Measurements from ENCODE around the gene TBX3. TPM values are rescaled to one million over a fixed set of nuclear protein-coding genes. Genes with fewer than 3 reads are reported as not detected.

Gene TBX3
- total RNA-seq, 3 donors from 2014 or later, result 21.3 to 115 (median 78.3) TPM

DNA sequence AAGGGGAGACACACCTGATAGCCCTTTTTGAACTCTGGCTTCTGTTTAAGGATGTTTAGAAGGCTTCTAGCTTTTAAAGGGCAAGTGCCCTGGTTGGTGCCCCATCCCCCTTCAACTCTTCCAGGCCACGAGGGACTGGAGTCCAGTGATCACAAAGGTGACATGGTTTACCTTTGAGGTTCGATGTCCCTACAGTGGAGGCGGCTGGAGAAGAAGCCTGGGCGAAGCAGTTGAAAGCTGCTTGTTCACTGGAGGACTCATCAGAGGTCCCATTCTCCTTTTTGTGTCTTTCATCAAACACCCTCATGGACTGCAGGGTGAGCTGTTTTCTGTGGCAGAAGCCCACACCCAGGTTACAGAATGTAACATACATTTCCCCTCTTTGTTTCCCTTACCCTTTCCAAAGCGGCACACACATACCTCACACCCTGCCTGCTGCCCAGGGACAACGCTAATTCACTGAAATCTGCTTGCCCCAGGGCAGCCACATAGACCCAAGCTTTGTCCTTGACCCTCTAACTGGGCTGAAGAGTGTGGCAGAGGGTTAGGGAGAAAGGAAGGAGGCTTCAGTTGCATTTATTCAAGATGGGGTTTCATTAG is 7.7 kb downstream of the TBX3 start:
- H3K9me3 ChIP-seq, result no peaks in the 10 kb centered on the region
- no peaks in the 10 kb centered on the region for H3K27me3 ChIP-seq
- intact Hi-C loops (cut with DNase I; ENCODE audit: low total_unique reads), result no loop called here
- no peak for DNase-seq (ENCODE audit: low spot score in 2 of 2)
- TF ChIP-seq POLR2AphosphoS5 (IDR thresholded peaks at IDR 0.05), result no peak
- H3K4me3 ChIP-seq, result peak overlapping the region in 2 of 3 donors; percentile 17 to 84
- H3K27ac ChIP-seq, result peak overlapping the region; percentile 85 to 88
- no peaks in the 10 kb centered on the region for H3K36me3 ChIP-seq
- peaks cover 0 to 13% of the 10 kb centered on the region in 2 donors for H3K4me1 ChIP-seq

DNA sequence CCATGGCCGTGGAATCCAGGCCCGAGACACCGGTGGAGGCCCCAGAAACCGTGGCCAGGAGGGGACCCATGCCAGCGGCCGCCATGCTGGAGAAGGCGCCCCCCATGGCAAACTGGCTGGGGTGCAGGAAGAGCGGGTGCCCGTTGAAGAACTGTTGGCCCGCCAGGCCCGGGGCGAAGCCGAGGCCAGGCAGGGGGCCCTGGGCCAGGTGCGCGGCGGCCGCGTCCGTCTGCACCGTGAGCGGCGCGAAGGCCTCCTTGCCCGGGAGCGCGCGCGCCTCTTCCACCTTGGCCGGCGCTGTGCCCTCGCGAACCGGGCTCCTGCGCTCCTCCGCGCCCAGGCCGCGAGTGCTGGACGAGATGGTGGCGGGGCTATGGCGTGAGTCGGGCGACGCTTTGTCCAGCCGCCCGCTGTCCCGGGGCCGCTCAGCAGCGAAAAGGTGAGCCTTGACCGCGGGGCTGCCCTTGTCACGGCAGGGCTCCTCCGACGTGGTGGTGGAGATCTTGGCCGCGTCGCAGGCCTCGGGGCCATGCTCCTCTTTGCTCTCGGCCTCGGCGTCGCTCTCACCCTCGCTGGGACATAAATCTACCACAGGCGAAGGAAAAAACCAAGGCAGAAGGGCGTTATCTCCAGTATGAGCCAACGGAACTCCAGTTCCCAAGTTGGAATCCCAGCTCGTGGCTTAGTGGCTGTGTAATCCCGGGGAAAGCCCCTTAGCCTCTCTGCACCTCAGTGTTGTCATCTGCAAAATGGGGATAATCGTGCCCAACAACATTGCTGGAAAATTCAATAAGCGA is 9.5 kb downstream of the TBX3 start:
- H3K4me1 ChIP-seq, result peaks cover 0 to 13% of the 10 kb centered on the region in 2 donors
- peak overlapping the region in 2 of 3 donors; percentile 36 to 84 for H3K4me3 ChIP-seq
- no peak for DNase-seq (ENCODE audit: low spot score in 2 of 2)
- H3K9me3 ChIP-seq, result no peaks in the 10 kb centered on the region
- intact Hi-C loops (cut with DNase I; ENCODE audit: low total_unique reads), result no loop called here
- TF ChIP-seq, protein P1, sequence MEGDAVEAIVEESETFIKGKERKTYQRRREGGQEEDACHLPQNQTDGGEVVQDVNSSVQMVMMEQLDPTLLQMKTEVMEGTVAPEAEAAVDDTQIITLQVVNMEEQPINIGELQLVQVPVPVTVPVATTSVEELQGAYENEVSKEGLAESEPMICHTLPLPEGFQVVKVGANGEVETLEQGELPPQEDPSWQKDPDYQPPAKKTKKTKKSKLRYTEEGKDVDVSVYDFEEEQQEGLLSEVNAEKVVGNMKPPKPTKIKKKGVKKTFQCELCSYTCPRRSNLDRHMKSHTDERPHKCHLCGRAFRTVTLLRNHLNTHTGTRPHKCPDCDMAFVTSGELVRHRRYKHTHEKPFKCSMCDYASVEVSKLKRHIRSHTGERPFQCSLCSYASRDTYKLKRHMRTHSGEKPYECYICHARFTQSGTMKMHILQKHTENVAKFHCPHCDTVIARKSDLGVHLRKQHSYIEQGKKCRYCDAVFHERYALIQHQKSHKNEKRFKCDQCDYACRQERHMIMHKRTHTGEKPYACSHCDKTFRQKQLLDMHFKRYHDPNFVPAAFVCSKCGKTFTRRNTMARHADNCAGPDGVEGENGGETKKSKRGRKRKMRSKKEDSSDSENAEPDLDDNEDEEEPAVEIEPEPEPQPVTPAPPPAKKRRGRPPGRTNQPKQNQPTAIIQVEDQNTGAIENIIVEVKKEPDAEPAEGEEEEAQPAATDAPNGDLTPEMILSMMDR (IDR thresholded peaks at IDR 0.05), result no peak
- TF ChIP-seq POLR2A (IDR thresholded peaks at IDR 0.05) (no peak), POLR2AphosphoS5 (IDR thresholded peaks at IDR 0.05) (peak in 1 of 3 donors; percentile 12)
- no peaks in the 10 kb centered on the region for H3K36me3 ChIP-seq
- no peaks in the 10 kb centered on the region for H3K27me3 ChIP-seq
- H3K27ac ChIP-seq, result peak overlapping the region; percentile 85 to 97

DNA sequence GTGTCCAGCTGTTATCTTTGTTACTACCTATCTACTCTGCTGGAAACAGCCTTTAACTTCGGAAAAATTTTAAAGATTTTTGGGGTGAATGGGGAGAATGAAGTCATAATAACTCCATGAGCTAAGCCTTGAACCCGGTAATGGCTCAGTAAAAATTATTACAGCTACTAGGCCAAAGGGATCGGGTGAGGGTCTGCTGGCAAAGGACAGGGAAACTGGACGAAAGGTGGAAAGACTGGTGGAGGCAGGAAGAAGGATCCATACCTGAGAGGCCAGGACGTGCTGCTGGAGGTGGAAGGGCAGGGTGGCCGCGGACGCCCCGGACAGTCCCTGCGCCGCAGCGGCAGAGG is 10.1 kb downstream of the TBX3 start:
- intact Hi-C loops (cut with DNase I; ENCODE audit: low total_unique reads), result no loop called here
- H3K27ac ChIP-seq, result peak overlapping the region; percentile 85 to 97
- H3K27me3 ChIP-seq, result no peaks in the 10 kb centered on the region
- H3K36me3 ChIP-seq, result no peaks in the 10 kb centered on the region
- no peak for TF ChIP-seq POLR2A (IDR thresholded peaks at IDR 0.05)
- TF ChIP-seq, protein P1 (IDR thresholded peaks at IDR 0.05), result no peak
- no peak for TF ChIP-seq POLR2AphosphoS5 (IDR thresholded peaks at IDR 0.05)
- peak overlapping the region in 2 of 3 donors; percentile 36 to 84 for H3K4me3 ChIP-seq
- DNase-seq (ENCODE audit: low spot score in 2 of 2), result no peak
- H3K9me3 ChIP-seq, result no peaks in the 10 kb centered on the region
- H3K4me1 ChIP-seq, result peaks cover 0 to 13% of the 10 kb centered on the region in 2 donors

DNA sequence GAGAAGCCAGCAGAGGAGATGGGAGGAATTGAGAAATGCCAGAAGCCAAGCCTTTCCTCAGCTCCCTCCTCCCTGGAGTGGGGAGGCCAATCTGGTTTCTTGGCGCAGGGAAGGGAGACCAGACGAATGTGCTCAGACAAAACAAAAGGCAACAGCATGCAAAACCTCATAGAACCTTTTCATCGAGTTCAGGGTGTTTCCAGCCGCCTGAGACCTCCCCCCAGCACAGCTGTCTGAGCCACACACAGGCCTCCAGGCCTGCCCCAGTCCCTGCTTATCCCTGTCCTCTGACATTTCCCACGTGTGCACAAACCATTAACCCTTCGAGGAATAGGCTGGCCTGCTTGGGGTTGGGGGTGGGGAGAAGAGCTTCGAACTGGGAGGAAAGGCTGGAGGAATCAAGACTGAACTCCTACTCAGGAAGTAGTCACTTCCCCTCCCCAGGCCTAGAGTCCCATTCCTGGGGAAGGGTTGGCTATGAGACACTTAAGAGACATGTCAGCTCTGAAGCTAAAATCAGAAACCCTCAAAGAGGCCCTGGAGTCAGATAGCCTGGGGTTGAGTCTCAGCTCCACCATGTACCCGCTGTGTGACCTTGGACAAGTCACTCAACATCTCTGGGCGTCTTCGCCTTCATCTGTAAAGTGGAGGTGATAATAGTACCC is 10.7 kb downstream of the TBX3 start:
- Histone ChIP-seq H3K4me3 (peak overlapping the region in 2 of 3 donors; percentile 36 to 84), H3K9me3 (no peaks in the 10 kb centered on the region), H3K27ac (peak overlapping the region; percentile 85 to 97), H3K27me3 (no peaks in the 10 kb centered on the region), H3K4me1 (peaks cover 0 to 13% of the 10 kb centered on the region in 2 donors), H3K36me3 (no peaks in the 10 kb centered on the region)
- DNase-seq (ENCODE audit: low spot score in 2 of 2), result peak in 1 of 2 donors; percentile 67
- intact Hi-C loops (cut with DNase I; ENCODE audit: low total_unique reads), result no loop called here
- peak in 2 of 3 donors; percentile 6 to 48 for TF ChIP-seq POLR2AphosphoS5 (IDR thresholded peaks at IDR 0.05)
- no peak for TF ChIP-seq POLR2A (IDR thresholded peaks at IDR 0.05)

DNA sequence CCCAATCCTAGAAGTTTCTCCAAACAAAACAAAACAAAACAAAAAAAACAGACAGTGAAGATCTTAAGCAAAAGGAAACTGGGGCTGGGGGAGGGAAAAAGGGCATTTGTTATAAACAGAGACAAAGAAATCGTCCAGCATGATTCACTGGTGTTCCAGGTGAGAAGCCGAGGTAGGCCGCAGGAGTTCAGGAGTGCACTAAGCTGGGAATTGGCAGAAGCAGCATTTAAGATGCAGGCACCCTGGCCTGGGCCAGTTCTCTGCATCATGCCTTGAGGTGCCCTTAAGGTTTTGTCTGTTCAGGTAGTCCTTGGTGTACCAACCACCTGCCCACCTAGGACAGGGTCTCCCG is 11.2 kb downstream of the TBX3 start:
- Histone ChIP-seq H3K4me3 (peak overlapping the region in 2 of 3 donors; percentile 36 to 84), H3K4me1 (peaks cover 0 to 13% of the 10 kb centered on the region in 2 donors), H3K27ac (peak overlapping the region; percentile 85 to 97), H3K36me3 (no peaks in the 10 kb centered on the region), H3K9me3 (no peaks in the 10 kb centered on the region), H3K27me3 (no peaks in the 10 kb centered on the region)
- intact Hi-C loops (cut with DNase I; ENCODE audit: low total_unique reads), result no loop called here
- DNase-seq (ENCODE audit: low spot score in 2 of 2), result no peak
- TF ChIP-seq POLR2A (IDR thresholded peaks at IDR 0.05) (no peak), POLR2AphosphoS5 (IDR thresholded peaks at IDR 0.05) (peak in 1 of 3 donors; percentile 16)
- TF ChIP-seq, protein P1 (IDR thresholded peaks at IDR 0.05), result no peak
